Hematopoietic multipotent progenitor cell (in vitro differentiated cells): ENCODE results near the gene IL13RA2. TPM values are rescaled to one million over a fixed set of nuclear protein-coding genes. Genes with fewer than 3 reads are reported as not detected.
A peak's percentile ranks its signal among the peaks of the same experiment; 100 is the strongest.

Experiments used
- DNase-seq, 3 donors: peaks; one replicate each; pipeline ENCODE4 v3.0.0-alpha.2; 2011 to 2015; ENCODE audit warnings: low read depth in 2 of 3, low spot score in 2 of 3
- total RNA-seq: library from RNA; depleted of rRNA; stranded (reverse); fragments of >200 nt; gene quantifications from one replicate; pipeline ENCODE4 v1.2.3, GENCODE V29; 2012

IL13RA2 gene, protein sequence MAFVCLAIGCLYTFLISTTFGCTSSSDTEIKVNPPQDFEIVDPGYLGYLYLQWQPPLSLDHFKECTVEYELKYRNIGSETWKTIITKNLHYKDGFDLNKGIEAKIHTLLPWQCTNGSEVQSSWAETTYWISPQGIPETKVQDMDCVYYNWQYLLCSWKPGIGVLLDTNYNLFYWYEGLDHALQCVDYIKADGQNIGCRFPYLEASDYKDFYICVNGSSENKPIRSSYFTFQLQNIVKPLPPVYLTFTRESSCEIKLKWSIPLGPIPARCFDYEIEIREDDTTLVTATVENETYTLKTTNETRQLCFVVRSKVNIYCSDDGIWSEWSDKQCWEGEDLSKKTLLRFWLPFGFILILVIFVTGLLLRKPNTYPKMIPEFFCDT
- under 0.01 TPM for total RNA-seq

DNA sequence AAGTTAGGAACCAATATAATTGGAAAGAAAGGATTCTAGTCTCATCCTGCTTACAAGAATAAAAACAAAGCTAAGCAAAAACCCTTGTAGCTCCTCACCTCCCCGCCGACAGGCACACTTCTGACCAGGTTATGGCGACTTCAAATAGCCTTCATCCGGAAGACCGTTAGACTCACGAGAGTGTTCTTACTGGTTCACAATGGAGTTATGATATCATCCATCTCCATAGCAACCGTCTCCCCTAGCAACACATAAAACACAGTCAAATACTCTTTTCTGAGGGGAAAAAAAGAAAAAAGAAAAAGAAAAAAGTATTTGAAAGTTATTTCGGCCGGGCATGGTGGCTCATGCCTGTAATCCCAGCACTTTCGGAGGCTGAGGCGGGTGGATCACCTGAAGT is at the start of gene IL13RA2:
IL13RA2 (minus strand) TSS at position 162 of the 400 bp plus-strand sequence. CDS start 347 bp downstream, outside the sequence.
- DNase-seq, result peak in 1 of 3 donors; percentile 29

DNA sequence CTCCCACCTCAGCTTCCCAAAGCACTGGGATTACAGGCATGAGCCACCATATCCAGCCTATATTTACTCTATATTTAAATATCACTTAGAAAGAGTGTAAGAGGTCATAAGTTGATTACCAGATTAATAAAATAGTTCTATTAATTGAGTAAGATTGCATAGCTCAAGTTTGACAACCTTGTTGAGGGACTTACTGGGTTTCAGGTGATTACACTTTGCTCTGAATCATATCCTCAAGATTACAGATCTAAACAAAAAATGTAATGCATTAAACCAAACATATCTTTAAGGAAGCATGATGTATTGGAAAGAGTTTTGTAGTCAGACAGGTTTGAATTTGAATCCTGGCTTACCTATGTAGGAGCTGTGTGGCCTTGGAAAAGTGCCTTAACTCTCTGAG is 47.9 kb upstream of the IL13RA2 start:
- DNase-seq, result no peak

DNA sequence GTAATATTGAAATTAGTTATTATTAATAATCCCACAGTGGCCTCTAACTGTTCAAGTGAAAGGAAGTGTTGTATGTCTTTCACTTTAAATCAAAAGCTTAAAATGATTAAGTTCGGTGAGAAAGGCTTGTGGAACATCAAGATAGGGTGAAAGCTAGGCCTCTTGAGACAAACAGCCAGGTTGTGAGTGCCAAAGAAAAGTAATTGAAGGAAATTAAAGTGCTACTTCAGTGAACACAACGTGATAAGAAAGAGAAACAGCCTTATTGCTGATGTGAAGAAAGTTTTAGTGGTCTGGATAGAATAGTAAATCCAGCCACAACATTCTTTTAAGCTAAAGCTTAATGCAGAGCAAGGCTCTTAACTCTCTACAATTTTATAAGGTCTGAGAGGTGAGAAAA is 42.6 kb upstream of the IL13RA2 start:
- no peak for DNase-seq

DNA sequence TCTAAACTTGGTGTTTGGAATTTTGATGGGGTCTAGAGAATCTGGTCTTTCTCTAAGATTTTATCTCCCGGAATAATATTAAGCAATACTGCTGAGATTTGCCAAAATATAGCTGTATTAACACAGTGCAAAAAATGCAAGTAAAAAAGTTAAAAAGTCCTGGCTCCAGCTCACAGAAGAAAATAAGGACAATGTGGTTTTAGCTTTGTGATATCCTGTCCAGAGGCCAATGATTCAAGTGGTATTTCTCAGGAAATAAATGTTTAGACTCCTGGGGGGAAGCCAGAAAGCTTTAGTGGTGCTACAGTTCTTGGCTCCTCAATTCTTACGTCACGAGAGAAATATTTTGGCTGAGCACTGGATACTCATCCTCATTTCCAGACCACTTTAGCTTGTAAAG is 40.9 kb upstream of the IL13RA2 start:
- DNase-seq, result no peak

DNA sequence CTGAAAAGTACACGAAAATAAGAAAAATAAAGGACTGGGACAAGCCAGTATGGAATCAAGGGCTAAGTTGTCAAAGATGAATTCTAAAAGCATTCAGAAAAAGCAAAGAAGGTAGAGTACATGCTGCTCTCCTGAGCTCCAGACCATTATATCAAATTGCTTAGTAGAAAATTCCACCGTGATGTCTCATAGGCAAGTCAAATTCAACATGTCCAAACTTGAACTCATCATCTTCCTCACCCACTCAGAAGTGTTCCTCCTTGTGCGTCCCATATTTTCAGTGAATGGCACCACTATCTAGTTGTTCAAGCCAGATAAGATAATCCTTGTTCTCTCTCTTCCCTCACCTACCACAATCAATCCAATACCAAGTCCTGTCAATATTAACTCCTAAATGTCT is 37.5 kb upstream of the IL13RA2 start:
- DNase-seq, result no peak

DNA sequence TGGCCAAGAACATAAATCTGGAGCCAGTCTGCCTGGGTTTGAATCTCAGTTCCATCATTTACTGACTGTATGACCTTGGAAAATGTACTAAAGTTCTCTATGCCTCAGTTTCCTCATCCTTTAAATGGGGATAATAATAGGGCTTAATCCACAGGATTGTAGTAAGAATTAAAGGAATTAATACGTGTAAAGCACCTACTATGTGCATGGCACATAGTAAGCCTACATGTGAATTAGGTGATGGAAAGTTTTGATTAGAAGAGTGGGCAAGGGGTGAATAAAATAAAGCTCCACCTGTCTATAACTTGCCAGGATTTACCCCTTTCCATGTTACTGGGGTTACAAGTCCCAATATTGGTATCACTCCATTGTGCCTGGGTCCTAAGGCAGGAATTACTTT is 35.8 kb upstream of the IL13RA2 start:
- DNase-seq, result no peak

DNA sequence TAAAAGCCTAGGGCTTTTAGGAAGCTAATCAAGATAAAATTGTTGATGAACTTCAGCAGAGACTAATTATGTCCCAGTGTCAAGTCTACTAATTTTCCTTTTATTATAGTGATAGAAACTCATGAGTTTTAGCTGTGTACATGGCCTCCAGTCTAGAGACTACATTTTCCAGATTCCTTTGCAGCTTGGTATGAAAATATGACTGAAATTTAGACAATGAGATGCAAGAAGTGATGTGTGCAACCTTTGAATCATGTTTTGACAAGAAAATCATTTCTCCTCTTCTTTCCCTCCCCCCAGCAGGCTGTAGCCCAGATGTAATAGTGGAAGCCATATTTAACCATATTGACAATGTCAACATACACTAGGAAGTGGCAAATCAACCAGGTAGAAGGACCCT is 30.3 kb upstream of the IL13RA2 start:
- DNase-seq, result no peak

DNA sequence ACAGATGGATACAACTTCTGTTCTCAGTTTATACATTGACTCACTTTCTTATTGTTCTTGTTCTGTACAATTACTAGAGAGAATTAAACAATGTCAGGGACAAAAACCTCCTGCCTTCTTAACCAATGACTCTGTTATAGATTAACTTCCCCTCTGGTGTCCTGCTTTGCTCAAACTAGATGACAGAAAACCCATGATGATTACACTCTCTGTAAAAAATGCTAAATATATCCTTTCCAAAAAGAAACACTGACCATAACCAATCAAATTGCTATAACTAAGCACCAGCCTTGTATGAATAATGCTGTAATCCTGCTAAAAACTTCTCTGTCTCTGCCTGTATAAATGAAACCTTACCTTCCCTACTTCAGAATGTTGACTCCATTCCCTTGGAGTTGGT is 29.8 kb upstream of the IL13RA2 start:
- no peak for DNase-seq

DNA sequence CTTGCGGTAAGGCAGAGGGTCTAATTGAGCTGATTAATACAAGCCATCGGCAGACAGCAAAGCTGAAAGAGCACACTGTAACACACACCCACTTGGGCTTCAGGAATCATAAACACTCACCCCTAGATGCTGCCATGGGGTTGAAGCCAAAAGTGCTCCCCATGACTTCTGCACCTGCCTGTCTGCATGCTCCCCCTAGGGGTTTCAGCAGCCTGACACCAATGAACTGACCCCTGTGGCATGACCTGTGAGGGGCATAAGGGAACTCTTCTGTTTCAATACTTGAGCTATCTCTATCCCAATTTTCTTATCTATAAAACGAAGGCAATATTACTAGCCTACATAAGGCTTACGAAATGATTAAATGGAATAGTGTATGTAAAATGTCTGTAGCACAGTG is 23.0 kb upstream of the IL13RA2 start:
- DNase-seq, result no peak

DNA sequence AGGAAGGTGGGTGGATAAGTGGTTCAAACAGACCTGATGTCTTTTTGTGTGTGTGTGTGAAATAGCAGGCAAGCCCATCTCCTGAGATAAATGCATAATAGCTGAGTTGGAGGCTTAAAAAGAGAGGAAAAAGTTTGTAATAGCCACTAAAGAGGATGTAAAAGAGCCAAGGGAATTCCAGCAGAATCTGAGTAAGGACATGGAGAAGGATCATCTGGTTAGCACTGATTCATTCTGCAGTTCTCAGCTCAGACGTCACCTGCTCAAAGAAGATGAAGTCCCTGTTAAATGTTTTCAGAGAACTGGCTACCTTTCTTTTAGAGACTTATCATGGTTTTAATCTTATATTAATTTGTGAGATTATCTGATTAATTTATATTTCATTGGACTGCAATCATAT is 21.0 kb upstream of the IL13RA2 start:
- DNase-seq, result no peak

DNA sequence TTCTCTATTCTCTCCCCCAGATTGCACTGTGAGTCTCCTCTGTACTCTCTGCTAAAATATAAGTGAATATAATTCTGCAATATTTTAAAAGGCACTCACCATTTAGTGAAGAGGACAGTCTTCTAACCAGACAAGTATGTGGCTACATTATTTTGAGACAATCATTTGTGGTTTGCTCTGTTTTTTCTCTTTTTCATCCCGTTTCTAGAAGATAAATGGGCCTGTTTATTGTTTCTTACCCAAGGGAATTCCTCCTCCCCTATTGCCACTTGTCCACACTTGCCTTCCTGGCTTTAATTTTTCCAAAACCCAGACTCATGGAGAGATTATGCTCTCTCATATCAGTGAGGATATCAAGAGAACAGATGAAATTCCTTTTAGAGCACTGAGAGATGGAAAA is 18.6 kb upstream of the IL13RA2 start:
- DNase-seq, result no peak

DNA sequence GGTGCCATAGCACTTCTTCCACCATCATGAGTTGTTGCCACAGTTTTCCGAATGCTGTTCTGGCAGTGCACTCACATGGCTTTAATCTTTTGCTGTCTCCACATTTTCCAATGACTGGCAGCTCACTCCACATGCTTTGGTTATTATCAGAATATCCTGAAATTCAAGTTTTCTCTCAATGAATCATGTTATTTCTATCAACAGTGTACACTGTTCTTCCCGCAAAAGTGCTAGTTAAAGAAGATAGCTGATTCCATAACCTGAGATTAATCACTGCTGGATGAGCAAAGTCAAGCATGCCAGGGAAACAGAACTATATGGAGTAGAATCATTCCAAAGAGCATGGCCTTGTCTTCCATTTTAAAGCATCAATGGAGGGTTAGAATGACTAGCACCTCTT is 14.6 kb upstream of the IL13RA2 start:
- no peak for DNase-seq

DNA sequence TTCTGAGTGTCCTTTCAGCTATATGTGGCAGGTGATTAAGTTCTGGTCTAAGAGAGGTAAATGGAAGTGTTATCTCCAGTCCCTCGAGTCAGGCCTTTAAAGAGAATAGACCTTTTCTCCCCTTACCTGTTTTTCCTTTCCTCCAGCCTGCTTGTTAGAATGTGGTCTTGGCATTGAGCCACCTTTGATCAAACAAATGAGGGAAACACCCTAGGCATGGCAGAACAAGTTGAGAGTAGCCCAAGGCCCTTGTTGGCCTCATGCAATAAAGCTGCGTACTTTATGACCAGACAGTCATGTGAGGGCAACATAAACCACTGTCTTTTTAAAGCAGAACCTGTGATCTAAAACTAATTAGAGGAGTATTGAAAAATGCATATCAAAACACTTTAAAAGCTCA is 13.2 kb upstream of the IL13RA2 start:
- DNase-seq, result peak in 1 of 3 donors; percentile 10

DNA sequence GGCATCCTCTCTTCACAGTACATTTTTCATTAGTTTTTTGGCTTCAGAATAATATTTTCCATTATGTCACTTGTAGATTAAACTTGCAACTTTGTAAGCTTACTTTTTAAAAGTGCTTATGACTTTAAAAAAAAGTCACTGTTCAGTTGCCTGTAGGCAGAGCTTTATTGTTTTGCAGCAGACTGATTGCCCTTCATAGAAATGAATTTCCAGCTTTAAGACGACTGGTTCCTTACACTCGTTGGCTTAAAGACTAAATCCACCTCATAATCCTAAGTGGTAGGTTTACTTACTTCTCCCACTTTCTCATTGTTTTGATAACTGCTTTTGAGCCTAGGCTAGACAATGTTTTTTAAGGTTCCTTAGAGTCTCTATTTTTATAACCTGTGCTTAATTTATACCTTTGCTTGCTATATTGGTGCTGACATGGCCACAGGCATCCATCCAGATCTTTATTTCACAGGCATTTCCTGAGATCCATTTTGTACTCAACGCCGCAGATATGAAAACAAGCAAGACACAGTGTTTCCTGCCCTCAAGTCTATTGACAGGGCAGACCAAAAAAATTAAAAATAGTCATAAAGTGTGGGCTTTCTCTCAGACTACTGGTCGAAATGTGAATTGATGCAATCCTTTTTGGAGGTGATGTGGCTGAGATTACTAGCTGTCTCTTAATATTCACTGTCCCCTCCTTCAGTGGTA is 12.6 kb upstream of the IL13RA2 start:
- DNase-seq, result peak in 2 of 3 donors; percentile 26 to 75

DNA sequence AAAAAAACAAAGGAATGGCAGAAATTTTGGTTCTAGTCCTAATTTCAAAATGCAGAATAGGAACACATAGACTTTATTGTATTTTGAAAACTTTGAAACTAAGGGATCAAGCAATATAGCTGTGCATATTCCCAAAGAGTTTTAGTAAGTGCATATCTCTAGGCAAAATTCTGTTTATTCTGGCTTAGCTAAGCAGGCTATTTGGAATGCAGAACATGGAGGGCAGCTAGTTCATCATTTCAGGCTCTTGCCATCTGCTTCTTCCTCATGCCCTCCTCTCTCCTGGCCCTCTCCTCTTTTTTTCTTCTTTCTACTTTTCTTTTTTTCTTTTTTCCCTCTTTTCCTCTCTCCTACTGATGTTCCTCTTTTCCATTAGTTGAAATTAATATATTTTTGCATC is 12.0 kb upstream of the IL13RA2 start:
- DNase-seq, result no peak

DNA sequence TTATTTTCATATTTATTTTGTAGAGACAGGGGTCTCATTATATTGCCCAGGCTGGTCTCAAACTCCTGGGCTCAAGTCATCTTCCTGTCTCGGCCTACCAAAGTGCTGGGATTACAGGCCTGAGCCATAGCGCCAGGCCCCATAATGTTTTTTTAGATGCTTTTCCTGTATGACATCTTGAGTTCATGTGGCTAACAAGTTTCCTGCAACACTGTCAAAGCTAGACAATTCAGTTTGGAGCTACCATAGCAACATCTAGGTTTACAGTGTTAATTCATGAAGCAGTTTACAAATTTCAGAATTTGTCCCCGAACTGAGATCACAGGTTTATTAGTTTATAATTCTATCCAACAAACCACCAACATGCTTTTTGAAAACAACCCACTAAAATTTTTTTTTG is 6.4 kb upstream of the IL13RA2 start:
- DNase-seq, result peak in 1 of 3 donors; percentile 44

DNA sequence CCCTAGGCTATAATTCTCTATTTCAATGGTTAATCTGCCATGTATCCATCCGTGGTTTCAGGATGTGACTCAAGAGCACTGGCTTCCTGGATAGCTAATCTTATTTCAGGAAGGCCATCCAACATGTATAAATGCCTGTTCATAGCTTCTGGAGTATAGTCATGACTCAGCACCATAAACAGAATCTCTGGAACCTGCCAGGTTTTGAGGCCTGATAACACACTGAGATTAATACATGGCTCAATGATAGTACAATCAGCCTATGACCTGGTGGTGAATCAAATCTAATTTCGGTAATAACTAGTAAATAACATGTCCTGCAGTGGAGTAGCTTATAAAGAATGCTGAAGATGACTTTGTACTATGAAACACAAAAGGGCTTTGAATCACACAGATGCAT is 5.7 kb upstream of the IL13RA2 start:
- DNase-seq, result peak in 2 of 3 donors; percentile 29 to 45

DNA sequence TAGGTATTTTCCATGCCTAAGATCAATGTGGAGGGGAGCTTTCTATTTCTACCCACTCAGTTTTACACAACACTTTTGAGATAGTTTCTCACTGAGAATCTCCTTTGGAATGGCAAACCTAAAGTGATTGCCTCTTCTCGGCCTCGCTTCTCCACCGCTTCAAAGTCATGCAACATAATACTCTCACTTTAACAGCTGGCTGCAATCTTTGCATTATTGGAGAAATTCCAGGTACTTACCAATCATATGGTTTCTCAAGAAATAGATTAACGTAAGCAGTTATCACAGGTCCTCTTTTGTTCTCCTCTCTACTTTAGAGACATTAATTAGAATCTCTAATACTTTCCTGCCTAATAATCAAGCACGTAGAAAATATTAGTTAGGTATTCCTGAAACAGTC is 3.7 kb upstream of the IL13RA2 start:
- DNase-seq, result no peak

DNA sequence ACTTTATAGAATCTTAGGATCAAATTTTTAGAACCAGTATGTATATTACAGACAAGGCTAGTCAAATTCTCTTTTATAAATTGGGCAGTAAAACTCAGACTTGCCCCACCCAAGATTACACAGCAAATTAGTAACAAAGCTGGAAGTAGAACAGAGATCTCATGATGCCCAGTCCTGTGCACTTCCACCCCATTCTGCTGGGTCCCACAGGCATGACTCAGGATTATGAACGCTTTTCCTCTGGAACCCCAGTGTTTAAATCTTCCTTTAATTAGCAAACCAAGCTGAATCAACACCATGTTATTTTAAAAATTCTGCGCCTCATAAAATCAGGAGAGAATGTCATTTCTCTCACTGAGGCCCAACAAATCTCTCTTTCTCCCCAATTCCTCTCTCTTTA is 1.5 kb upstream of the IL13RA2 start:
- DNase-seq, result no peak

DNA sequence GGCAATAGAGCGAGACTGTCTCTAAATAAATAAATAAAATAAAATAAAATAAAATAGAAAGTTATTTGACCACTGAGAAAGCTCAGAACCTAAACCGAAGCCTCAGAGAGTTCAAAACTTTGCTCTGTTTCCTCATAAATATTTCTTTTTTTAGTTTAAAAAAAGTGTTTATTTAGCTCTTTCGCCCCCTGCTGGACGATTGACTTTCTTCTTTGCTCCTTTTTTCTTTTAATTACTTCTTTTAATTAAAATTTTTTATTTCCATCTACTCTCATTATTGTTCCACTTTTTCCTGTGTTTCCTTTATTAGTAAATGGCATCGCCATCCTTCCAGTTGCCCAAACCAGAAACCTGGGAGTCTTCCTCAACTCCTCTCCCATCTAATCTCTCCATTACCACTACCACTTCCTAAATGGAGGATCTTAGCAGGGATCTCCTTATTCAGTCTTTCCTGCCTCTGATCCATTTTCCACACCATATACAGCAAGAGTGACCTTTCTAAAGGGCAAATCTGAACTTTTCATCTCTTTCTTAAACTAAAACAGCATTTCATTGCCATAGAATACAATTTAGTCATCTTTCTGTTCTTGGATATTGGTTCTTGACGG is 728 bp upstream of the IL13RA2 start:
- peak in 1 of 3 donors; percentile 28 for DNase-seq

DNA sequence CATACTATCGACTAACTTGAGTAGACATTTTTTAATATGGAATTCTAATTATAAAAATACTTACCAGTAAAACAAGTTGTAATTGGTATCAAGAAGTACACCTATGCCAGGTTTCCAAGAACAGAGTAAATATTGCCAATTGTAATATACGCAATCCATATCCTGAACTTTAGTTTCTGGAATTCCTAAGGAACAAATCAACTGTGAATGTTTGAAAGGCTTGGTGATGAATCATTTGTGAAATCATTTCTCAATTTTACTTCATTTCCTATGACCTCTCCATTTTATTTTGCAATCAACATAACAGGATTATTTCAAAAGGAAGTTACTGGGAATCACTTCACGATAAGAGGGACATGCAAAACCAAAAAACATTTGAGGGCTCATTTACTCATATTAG is 3.7 kb downstream of the IL13RA2 start:
- DNase-seq, result no peak

DNA sequence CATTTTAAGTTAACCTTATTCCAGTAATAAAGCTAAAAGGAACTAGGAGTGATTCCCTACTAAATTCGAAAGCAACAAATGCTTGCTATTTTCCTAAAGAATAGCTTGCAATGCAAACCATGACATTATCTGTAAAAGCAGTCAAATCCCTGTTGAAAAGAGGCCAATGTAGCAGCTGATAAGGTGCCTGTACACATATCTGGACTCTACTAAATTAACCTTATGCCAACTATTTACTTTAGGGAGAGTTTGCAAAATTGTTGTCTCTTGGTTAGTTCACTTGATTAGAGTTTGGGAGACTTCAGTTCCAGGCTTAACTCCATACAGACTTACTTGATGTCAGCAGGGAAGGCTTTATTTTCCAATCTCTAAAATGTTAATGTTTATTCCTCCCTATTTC is 6.0 kb downstream of the IL13RA2 start:
- no peak for DNase-seq
